Measurements from ENCODE around the gene ANO1.

DNA sequence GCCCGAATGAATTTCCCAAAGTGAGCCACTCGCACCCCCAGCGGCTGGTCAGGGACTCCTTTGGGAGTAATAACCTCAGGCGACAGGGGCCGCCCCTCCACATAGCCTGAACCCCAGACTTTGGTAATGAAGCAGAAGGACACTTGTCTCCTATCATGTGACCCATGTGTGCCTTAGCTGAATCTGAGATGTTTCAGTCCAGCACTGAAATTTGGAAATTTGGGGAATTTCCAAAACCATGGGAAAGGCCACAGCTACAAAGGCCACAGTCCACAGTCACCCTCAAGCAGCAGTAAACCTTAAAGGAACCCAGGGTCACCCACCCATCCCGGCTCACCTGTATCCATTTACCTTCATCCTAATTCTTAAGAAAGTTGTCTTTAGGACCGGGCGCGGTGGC, 73.6 kb downstream of the ANO1 start:
- TF ChIP-seq, protein P1, sequence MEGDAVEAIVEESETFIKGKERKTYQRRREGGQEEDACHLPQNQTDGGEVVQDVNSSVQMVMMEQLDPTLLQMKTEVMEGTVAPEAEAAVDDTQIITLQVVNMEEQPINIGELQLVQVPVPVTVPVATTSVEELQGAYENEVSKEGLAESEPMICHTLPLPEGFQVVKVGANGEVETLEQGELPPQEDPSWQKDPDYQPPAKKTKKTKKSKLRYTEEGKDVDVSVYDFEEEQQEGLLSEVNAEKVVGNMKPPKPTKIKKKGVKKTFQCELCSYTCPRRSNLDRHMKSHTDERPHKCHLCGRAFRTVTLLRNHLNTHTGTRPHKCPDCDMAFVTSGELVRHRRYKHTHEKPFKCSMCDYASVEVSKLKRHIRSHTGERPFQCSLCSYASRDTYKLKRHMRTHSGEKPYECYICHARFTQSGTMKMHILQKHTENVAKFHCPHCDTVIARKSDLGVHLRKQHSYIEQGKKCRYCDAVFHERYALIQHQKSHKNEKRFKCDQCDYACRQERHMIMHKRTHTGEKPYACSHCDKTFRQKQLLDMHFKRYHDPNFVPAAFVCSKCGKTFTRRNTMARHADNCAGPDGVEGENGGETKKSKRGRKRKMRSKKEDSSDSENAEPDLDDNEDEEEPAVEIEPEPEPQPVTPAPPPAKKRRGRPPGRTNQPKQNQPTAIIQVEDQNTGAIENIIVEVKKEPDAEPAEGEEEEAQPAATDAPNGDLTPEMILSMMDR (conservative IDR thresholded peaks at IDR 0.05) = no peak
- no peak for TF ChIP-seq ZFX (IDR thresholded peaks at IDR 0.05)
